K562 (cell line): ENCODE measurements around the gene PSMC3IP. TPM values are rescaled to one million over a fixed set of nuclear protein-coding genes. Genes with fewer than 3 reads are reported as not detected.

ENCODE experiments used
- CBFB ChIP-seq: sonication (generic); formaldehyde crosslinking; IDR thresholded peaks from 2 replicates; pipeline ENCODE4 v1.4.0; 2020; ENCODE audit warnings: mild to moderate bottlenecking, missing genetic modification reagents
- CBX2 ChIP-seq: fragments of 200-600 bp; sonication (generic); IDR thresholded peaks from one replicate; pipeline ENCODE4 v1.6.1; 2012; ENCODE audit warnings: mild to moderate bottlenecking, low read length, inconsistent platforms; ENCODE audit not compliant: insufficient read depth, poor library complexity, severe bottlenecking
- CREBBP ChIP-seq: IDR thresholded peaks from one replicate; pipeline ENCODE4 v1.6.1; 2012; ENCODE audit warnings: low read depth, mild to moderate bottlenecking, control low read depth, inconsistent platforms, low read length
- FIP1L1 ChIP-seq: fragments of 200-400 bp; formaldehyde crosslinking; IDR thresholded peaks from 2 replicates; pipeline ENCODE4 v1.6.1; 2018; ENCODE audit warnings: mild to moderate bottlenecking, low read depth, low read length; ENCODE audit not compliant: poor library complexity, severe bottlenecking
- HDAC1 ChIP-seq, 2 experiments: fragments of 450-650 bp; IDR thresholded peaks; 2 replicates each; pipeline ENCODE4 v1.6.1; 2016 to 2017; ENCODE audit warnings: inconsistent platforms in 1 of 2, mild to moderate bottlenecking in 1 of 2, moderate library complexity in 1 of 2
- KLF16 ChIP-seq: IDR thresholded peaks from 2 replicates; pipeline ENCODE4 v1.6.1; 2016; ENCODE audit warnings: antibody characterized with exemption
- MAFK ChIP-seq: IDR thresholded peaks from 2 replicates; pipeline ENCODE4 v1.6.1; 2011; ENCODE audit warnings: low read length, improper control_type of control experiment
- NFRKB ChIP-seq: fragments of 450-650 bp; IDR thresholded peaks from 2 replicates; pipeline ENCODE4 v1.6.1; 2016; ENCODE audit warnings: low read depth
- NR4A1 ChIP-seq, 2 experiments: fragments of 250-450 bp in 1 of 2; fragments of 450-650 bp in 1 of 2; sonication (Bioruptor Pico) in 1 of 2; IDR thresholded peaks; 2 replicates each; pipeline versions ENCODE4 v1.4.0 to v1.6.1; 2016 to 2020; ENCODE audit warnings: mild to moderate bottlenecking in 2 of 2, missing compliant biosample characterization in 1 of 2, missing genetic modification characterization in 1 of 2, moderate library complexity in 1 of 2
- OTX1 ChIP-seq: fragments of 450-650 bp; formaldehyde crosslinking; IDR thresholded peaks from 2 replicates; pipeline ENCODE4 v1.4.0; 2022; ENCODE audit warnings: mild to moderate bottlenecking
- RBM17 ChIP-seq: fragments of 200-400 bp; formaldehyde crosslinking; IDR thresholded peaks from 2 replicates; pipeline ENCODE4 v1.6.1; 2017; ENCODE audit warnings: low read depth, mild to moderate bottlenecking, low read length, borderline replicate concordance
- TAF1 ChIP-seq: IDR thresholded peaks from 2 replicates; pipeline ENCODE4 v1.6.1; 2011; ENCODE audit warnings: mild to moderate bottlenecking, low read length, moderate library complexity; ENCODE audit not compliant: insufficient read depth, control insufficient read depth, severe bottlenecking; ENCODE audit errors: extremely low read depth
- ZNF146 ChIP-seq: IDR thresholded peaks from one replicate; pipeline ENCODE4 v1.6.1; 2018; ENCODE audit warnings: missing compliant biosample characterization; ENCODE audit not compliant: unreplicated experiment
- ZNF282 ChIP-seq: sonication (generic); formaldehyde crosslinking; IDR thresholded peaks from 2 replicates; pipeline ENCODE4 v1.8.1; 2023; ENCODE audit warnings: missing genetic modification reagents
- polyA plus RNA-seq, 8 experiments: library from polyadenylated mRNA; depleted of rRNA in 4 of 8; stranded (reverse) in 5 of 8; unstranded in 3 of 8; fragments of >200 nt; fragmentation: Nextera tagmentation in 2 of 8; fragmentation: Illumina TruSeq in 1 of 8; extraction: Ambion mirVana in 2 of 8; extraction: Trizol in 1 of 8; gene quantifications; 2 replicates each; pipeline versions ENCODE4 v1.2.1 to v1.2.3, GENCODE V29; 2011 to 2014; ENCODE audit warnings: inconsistent platforms in 1 of 8, missing spikeins in 1 of 8
- total RNA-seq, 7 experiments: library from RNA; depleted of rRNA in 6 of 7; stranded (reverse); fragments of >200 nt in 6 of 7; fragmentation: Illumina TruSeq in 2 of 7; extraction: Trizol in 2 of 7; gene quantifications; 2 replicates each; pipeline versions ENCODE4 v1.2.1 to v1.2.3, GENCODE V29; 2011 to 2021; ENCODE audit warnings: low replicate concordance in 1 of 7
- TF ChIP-seq, protein P1 (sequence below): fragments of 250-450 bp; sonication (Bioruptor Pico); IDR thresholded peaks from 2 replicates; pipeline ENCODE4 v1.4.0; 2020
- TF ChIP-seq, protein P2 (sequence below): sonication (generic); formaldehyde crosslinking; IDR thresholded peaks from 2 replicates; pipeline ENCODE4 v1.8.0; 2023; ENCODE audit warnings: mild to moderate bottlenecking, missing genetic modification reagents
- TF ChIP-seq, protein P3 (sequence below): sonication (generic); formaldehyde crosslinking; IDR thresholded peaks from 2 replicates; pipeline ENCODE4 v1.8.0; 2022; ENCODE audit warnings: mild to moderate bottlenecking, missing genetic modification reagents
- TF ChIP-seq, protein P4 (sequence below): sonication (generic); formaldehyde crosslinking; IDR thresholded peaks from 2 replicates; pipeline ENCODE4 v1.8.1; 2023; ENCODE audit warnings: mild to moderate bottlenecking, missing genetic modification reagents

PSMC3IP gene
- total and polyA plus RNA-seq, 9 of the 15 experiments (the other 6 are each of a cell fraction or from before 2014, with no cell fraction given) = 13.8 to 65.6 (median 32.8) TPM

DNA sequence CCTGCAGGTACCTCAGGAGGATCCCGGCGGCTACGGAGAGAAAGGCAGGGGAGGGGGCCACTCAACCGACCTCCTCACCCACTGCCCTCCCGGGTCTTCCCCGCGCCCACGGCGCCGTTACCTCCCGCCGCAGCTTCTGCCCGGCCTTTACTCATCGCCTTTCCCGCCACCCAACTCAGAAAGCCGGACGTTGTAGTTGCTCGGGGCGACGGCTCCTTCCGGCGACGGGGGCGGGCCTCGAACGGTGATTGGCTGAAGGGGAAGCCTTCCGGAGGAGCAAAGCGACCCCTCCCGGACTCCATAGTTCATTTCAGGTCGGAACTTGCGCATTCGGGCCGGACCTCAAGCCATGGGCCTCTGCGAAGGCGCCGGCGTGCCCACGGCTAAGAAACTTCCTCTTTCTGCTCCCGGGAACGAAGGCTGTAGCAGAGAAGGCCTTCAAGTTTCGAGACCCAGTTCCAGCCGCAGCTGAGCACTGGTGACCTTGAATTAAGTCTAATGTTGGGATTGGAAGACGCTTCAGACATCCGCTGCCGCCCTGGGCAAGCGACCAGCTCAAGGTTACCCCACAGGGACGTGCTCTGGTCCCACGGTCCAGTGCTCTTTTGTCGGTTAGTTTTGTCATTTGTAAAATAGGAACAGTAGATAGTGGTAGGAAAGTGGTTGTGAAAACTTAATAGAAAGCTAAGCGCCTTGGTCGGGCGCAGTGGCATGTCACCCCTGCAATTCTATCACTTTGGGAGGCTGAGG lies at the start of gene PSMC3IP (continued):
- TF ChIP-seq, protein P1, sequence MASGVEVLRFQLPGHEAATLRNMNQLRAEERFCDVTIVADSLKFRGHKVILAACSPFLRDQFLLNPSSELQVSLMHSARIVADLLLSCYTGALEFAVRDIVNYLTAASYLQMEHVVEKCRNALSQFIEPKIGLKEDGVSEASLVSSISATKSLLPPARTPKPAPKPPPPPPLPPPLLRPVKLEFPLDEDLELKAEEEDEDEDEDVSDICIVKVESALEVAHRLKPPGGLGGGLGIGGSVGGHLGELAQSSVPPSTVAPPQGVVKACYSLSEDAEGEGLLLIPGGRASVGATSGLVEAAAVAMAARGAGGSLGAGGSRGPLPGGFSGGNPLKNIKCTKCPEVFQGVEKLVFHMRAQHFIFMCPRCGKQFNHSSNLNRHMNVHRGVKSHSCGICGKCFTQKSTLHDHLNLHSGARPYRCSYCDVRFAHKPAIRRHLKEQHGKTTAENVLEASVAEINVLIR = no peak
- TF ChIP-seq KLF16 = no peak
- no peak; the same call in none of the 2 replicates for TF ChIP-seq CBFB (CRISPR knock-in tag)
- no peak for TF ChIP-seq ZNF282 (CRISPR knock-in tag)
- TF ChIP-seq FIP1L1 = no peak
- TF ChIP-seq MAFK = no peak
- no peak for TF ChIP-seq ZNF146
- no peak for TF ChIP-seq NR4A1 (CRISPR knock-in tag; IDR thresholded peaks at IDR 0.05)
- no peak for TF ChIP-seq NR4A1 (tag; IDR thresholded peaks at IDR 0.05)
- TF ChIP-seq NFRKB = peak; percentile 81; the same call in 1 of the 2 replicates
- TF ChIP-seq, protein P2, sequence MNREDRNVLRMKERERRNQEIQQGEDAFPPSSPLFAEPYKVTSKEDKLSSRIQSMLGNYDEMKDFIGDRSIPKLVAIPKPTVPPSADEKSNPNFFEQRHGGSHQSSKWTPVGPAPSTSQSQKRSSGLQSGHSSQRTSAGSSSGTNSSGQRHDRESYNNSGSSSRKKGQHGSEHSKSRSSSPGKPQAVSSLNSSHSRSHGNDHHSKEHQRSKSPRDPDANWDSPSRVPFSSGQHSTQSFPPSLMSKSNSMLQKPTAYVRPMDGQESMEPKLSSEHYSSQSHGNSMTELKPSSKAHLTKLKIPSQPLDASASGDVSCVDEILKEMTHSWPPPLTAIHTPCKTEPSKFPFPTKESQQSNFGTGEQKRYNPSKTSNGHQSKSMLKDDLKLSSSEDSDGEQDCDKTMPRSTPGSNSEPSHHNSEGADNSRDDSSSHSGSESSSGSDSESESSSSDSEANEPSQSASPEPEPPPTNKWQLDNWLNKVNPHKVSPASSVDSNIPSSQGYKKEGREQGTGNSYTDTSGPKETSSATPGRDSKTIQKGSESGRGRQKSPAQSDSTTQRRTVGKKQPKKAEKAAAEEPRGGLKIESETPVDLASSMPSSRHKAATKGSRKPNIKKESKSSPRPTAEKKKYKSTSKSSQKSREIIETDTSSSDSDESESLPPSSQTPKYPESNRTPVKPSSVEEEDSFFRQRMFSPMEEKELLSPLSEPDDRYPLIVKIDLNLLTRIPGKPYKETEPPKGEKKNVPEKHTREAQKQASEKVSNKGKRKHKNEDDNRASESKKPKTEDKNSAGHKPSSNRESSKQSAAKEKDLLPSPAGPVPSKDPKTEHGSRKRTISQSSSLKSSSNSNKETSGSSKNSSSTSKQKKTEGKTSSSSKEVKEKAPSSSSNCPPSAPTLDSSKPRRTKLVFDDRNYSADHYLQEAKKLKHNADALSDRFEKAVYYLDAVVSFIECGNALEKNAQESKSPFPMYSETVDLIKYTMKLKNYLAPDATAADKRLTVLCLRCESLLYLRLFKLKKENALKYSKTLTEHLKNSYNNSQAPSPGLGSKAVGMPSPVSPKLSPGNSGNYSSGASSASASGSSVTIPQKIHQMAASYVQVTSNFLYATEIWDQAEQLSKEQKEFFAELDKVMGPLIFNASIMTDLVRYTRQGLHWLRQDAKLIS = peak; percentile 93
- TF ChIP-seq TAF1 = peak; percentile 89
- no peak for TF ChIP-seq CBX2
- TF ChIP-seq OTX1 (CRISPR knock-in tag) = no peak
- TF ChIP-seq HDAC1 (IDR thresholded peaks at IDR 0.05) = peak in 1 of 2 experiments; percentile 79; a peak in 2 of 4 replicates
- TF ChIP-seq CREBBP = no peak
- TF ChIP-seq, protein P3, sequence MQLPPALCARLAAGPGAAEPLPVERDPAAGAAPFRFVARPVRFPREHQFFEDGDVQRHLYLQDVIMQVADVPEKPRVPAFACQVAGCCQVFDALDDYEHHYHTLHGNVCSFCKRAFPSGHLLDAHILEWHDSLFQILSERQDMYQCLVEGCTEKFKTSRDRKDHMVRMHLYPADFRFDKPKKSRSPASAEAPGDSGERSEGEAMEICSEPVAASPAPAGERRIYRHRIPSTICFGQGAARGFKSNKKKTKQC (CRISPR knock-in tag) = no peak
- no peak for TF ChIP-seq RBM17
- TF ChIP-seq, protein P4, sequence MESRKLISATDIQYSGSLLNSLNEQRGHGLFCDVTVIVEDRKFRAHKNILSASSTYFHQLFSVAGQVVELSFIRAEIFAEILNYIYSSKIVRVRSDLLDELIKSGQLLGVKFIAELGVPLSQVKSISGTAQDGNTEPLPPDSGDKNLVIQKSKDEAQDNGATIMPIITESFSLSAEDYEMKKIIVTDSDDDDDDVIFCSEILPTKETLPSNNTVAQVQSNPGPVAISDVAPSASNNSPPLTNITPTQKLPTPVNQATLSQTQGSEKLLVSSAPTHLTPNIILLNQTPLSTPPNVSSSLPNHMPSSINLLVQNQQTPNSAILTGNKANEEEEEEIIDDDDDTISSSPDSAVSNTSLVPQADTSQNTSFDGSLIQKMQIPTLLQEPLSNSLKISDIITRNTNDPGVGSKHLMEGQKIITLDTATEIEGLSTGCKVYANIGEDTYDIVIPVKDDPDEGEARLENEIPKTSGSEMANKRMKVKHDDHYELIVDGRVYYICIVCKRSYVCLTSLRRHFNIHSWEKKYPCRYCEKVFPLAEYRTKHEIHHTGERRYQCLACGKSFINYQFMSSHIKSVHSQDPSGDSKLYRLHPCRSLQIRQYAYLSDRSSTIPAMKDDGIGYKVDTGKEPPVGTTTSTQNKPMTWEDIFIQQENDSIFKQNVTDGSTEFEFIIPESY = no peak
